Subcutaneous abdominal adipose tissue (tissue), 5 donors: ENCODE measurements around the gene FAM222B.
A peak's percentile ranks its signal among the peaks of the same experiment; 100 is the strongest.

Experiments
- H3K27ac ChIP-seq: one replicate; pipeline ENCODE4 v1.7.0; 2013; ENCODE audit warnings: low read depth, mild to moderate bottlenecking, inconsistent platforms, low read length, moderate library complexity
- H3K27me3 ChIP-seq, 5 donors: one replicate each; pipeline ENCODE4 v1.7.0; 2013; ENCODE audit warnings: low read length in 5 of 5, inconsistent platforms in 1 of 5; ENCODE audit not compliant: control insufficient read depth in 5 of 5, insufficient read depth in 4 of 5
- H3K36me3 ChIP-seq, 5 donors: one replicate each; pipeline ENCODE4 v1.7.0; 2013; ENCODE audit warnings: low read length in 5 of 5; ENCODE audit not compliant: control insufficient read depth in 5 of 5, insufficient read depth in 5 of 5
- H3K4me1 ChIP-seq, 5 donors: one replicate each; pipeline ENCODE4 v1.7.0; 2013; ENCODE audit warnings: low read length in 5 of 5, mild to moderate bottlenecking in 3 of 5, moderate library complexity in 1 of 5; ENCODE audit not compliant: control insufficient read depth in 5 of 5, insufficient read depth in 5 of 5
- H3K4me3 ChIP-seq, 5 donors: one replicate each; pipeline ENCODE4 v1.7.0; 2013; ENCODE audit warnings: low read length in 5 of 5, low read depth in 1 of 5
- H3K9ac ChIP-seq, 5 donors: one replicate each; pipeline ENCODE4 v1.7.0; 2013; ENCODE audit warnings: low read length in 5 of 5, mild to moderate bottlenecking in 4 of 5, moderate library complexity in 3 of 5
- H3K9me3 ChIP-seq, 5 donors: one replicate each; pipeline ENCODE4 v1.7.0; 2013; ENCODE audit warnings: low read length in 5 of 5; ENCODE audit not compliant: control insufficient read depth in 5 of 5
- donor health status: healthy.
- donor health status: healthy.
- donor health status: healthy.
- donor health status: healthy.
- donor health status: healthy.

Gene FAM222B

DNA sequence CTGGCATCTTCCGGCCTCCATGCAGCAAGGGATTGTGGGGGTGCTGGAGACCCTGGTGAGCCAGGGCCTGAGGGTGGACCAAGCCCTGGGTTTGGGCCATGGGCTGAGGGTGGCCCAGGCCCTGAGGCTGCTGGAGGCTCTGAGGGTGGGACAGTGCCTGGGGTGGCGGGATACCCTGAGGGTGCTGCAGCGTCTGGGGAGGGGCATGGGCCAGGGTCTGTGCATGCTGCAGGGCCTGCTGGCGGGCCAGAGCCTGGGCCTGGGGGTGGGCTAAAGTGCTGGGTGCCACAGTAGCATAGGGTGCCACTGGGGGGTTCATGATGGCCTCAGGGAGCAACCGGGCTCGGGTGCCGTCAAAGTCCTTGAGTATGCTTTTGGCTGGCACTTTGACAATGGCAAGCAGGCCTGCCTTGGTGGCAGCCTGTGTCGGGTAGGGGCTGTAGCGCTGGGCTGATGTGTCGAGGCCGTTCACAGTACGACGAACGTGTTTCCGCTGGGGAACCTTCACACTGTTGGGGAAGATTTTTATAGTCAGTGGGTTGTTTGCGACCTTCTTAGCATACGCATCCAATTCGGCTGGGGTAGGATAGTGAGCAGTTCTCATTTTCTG lies 83.2 kb downstream of the FAM222B start:
- Histone ChIP-seq H3K27ac (no peak overlapping the region), H3K9me3 (no peaks in the 10 kb centered on the region), H3K27me3 (no peaks in the 10 kb centered on the region), H3K4me3 (no peak overlapping the region), H3K9ac (no peak overlapping the region), H3K36me3 (peaks cover 0 to 34% (median 28%) of the 10 kb centered on the region in 5 donors), H3K4me1 (peaks cover 0 to 20% (median 4%) of the 10 kb centered on the region in 5 donors)

DNA sequence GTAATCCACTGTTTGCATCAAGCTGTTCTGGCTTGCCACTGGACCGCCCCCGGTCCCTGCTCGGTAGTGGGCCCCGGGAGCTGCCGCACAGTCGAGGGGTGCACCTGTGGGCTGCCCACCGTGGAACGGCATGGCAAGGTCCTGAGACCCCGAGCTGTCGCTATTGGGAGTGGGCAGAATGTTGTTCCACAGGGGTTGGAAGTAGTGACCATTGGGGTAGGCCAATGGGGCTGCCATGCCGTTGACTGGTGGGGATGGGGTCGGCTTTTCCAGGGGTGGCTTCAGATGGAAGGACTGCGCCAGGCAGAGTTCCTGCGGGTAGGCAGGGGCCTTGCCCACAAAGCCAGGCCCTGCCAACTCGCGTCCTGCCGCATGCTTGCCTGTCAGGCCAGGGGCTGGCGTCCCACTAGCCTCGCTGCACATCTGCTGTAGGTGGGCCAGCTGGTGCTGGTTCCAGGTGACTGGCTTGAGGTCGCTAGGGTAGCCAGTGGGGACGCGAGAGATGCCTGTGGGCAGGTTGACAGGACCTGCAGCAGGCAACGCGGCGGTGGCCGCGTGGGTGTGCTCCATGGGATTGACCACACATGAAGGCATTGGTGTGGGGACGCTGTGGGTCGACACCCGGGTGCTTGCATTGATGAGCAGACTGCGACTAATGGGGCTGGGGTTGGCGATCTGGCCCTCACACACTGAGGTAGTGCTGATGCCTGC lies 84.0 kb downstream of the FAM222B start:
- Histone ChIP-seq H3K36me3 (peaks cover 0 to 34% (median 28%) of the 10 kb centered on the region in 5 donors), H3K4me3 (no peak overlapping the region), H3K4me1 (peaks cover 0 to 20% (median under 1%) of the 10 kb centered on the region in 5 donors), H3K9me3 (no peaks in the 10 kb centered on the region), H3K9ac (no peak overlapping the region), H3K27me3 (no peaks in the 10 kb centered on the region), H3K27ac (no peak overlapping the region)

DNA sequence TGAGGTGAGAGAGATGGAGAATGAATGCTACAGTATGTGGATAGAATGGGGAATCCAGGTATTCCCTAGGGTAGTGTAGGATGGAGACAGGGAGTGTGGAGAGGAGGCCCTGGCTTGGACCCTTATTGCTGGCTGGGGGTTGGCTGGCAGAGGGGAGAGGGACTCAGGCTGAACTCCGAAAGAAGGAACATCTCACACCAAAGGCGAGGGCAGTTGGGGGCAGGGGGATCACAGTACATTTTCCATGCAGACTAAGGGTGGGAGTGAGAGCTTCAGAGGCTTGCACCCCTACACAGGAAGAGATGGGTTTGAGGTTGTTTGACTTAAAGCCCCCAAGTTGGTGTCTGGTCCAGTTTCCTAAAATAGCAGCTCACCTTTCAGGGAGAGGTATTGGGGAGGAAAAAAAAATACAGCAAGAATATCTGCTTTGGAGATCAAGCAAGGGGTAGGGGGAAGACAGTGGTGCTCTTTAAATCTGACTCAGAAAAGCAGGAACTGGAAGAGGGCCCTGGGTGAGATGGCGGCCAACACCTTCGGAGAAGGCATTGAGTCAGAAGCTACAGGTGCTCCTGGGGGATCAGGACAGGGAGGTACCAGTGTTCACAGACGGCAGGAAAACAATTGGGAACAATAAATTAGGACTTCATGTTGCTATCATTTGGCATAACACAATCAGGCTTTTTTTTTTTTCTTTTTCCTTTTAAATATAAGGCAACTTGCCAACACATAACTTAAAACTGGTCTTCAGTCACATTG lies 86.4 kb downstream of the FAM222B start:
- no peaks in the 10 kb centered on the region for H3K27me3 ChIP-seq
- H3K36me3 ChIP-seq, result peaks cover 0 to 34% (median 28%) of the 10 kb centered on the region in 5 donors
- H3K4me1 ChIP-seq, result peaks cover 0 to 11% (median 0%) of the 10 kb centered on the region in 5 donors
- no peak overlapping the region for H3K9ac ChIP-seq
- H3K9me3 ChIP-seq, result no peaks in the 10 kb centered on the region
- no peak overlapping the region for H3K27ac ChIP-seq
- H3K4me3 ChIP-seq, result no peak overlapping the region

DNA sequence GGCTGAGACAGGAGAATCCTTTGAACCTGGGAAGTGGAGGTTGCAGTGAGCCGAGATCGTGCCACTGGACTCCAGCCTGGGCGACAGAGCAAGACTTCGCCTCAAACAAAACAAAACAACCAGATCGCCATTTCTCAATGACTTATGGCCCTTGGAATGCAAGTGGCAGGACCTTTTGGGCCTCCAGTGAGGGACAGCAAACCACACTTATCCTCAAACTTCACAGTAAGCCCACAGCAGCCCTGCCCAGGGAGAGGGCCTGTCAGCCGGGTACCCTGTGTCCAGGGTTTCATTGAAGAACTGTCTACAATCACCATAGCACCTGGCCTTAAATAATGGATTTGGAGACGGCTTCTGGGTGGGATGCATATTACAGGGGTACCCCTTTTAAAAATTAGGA lies 87.1 kb downstream of the FAM222B start:
- H3K27me3 ChIP-seq, result no peaks in the 10 kb centered on the region
- no peak overlapping the region for H3K4me3 ChIP-seq
- H3K27ac ChIP-seq, result no peak overlapping the region
- peaks cover 0 to 34% (median 24%) of the 10 kb centered on the region in 5 donors for H3K36me3 ChIP-seq
- no peaks in the 10 kb centered on the region for H3K9me3 ChIP-seq
- H3K4me1 ChIP-seq, result peaks cover 0 to 3% (median 0%) of the 10 kb centered on the region in 5 donors
- no peak overlapping the region for H3K9ac ChIP-seq

DNA sequence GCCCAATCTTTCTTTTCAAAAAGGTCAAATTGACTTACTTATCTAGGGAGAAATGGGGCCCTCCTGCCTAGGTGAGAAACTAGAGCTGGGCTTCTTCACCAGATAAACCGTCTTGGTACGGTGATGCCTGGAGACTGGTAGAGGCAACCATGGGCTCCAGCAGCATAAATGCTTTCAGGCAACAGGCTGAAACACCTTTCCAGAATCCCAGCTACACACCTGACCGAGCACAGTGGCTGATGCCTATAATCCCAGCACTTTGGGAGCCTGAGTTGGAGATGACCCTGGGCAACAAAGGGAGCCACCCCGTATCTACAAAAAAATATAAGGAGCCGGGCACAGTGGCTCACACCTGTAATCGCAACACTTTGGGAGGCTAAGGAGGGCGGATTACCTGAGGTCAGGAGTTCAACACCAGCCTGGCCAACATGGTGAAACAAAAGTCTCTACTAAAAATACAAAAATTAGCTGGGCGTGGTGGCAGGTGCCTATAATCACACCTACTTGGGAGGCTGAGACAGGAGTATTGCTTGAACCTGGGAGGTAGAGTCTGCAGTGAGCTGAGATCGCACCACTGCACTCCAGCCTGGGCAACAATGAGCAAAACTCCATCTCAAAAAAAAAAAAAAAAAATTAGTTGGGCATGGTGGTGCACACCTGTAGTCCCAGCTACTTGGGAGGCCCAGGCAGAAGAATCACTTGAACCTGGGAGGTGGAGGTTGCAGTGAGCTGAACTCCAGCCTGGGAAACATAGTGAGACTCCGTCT lies 90.8 kb downstream of the FAM222B start:
- Histone ChIP-seq H3K9me3 (no peaks in the 10 kb centered on the region), H3K36me3 (peaks cover 0 to 25% (median 19%) of the 10 kb centered on the region in 5 donors), H3K4me1 (peaks cover 0 to 13% (median 3%) of the 10 kb centered on the region in 5 donors), H3K4me3 (no peak overlapping the region), H3K9ac (no peak overlapping the region), H3K27me3 (no peaks in the 10 kb centered on the region), H3K27ac (no peak overlapping the region)

DNA sequence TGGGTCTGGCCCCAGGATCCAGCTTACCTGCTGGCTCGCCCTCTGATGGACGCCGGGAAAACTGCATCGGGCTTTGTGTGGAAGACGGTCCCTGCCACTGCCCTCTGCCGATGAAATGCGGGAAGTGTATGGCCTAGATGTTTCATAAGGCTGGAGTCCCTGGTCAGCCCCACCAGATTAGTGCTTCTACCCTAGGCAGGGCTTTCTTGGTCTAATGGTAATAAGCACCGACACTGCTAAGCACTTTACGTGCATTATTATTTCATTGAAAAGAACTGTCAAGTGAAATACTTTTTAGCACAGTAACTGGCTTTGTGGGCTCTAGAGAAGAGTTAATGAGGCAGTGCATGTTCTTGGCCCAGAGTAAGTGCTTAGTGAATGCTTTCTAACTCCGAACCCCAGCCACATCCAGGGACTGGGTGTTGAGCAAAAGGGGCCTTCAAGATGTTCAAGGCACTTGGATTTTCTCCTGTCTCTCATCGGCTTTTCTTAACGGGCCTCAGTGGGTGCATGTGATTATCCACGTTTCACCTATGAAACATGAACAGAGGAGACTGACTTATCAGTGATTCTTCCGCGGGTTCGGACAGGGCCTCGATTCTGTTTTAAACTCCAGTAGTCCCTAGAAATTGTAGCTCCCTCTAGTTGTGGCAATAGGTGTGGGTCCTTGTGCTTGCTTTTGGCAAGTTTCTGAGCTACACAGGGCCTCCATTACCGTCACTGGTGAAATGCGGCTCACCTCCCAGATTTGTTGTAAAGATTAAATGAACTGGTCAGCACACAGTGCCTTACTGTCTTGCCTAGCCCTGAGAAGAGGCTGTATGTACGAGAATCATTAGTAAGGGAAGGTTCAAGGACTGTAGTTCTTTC lies 92.2 kb downstream of the FAM222B start:
- peak overlapping the region in 1 of 5 donors; percentile 9 for H3K9ac ChIP-seq
- peaks cover 0 to 24% (median 16%) of the 10 kb centered on the region in 5 donors for H3K4me1 ChIP-seq
- H3K27ac ChIP-seq, result no peak overlapping the region
- peaks cover 0 to 20% (median 19%) of the 10 kb centered on the region in 5 donors for H3K36me3 ChIP-seq
- no peaks in the 10 kb centered on the region for H3K9me3 ChIP-seq
- H3K27me3 ChIP-seq, result no peaks in the 10 kb centered on the region
- H3K4me3 ChIP-seq, result no peak overlapping the region

DNA sequence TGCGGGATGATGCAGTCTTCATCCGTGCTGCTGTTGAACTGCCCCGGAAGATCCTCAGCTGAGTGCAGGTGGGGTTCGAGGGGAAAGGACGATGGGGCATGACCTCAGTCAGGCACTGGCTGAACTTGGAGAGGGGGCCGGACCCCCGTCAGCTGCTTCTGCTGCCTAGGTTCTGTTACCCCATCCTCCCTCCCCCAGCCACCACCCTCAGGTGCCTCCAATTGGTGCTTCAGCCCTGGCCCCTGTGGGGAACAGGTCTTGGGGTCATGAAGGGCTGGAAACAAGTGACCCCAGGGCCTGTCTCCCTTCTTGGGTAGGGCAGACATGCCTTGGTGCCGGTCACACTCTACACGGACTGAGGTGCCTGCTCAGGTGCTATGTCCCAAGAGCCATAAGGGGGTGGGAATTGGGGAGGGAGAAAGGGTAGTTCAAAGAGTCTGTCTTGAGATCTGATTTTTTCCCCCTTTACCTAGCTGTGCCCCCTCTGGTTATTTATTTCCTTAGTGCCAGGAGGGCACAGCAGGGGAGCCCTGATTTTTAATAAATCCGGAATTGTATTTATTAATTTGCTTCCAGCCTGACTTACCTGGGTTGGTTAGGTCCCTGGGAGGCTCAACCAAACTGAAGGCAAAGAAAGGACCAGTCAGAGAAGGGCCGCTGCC lies 92.9 kb downstream of the FAM222B start:
- Histone ChIP-seq H3K4me1 (peaks cover 0 to 31% (median 24%) of the 10 kb centered on the region in 5 donors), H3K36me3 (peaks cover 0 to 20% (median 19%) of the 10 kb centered on the region in 5 donors), H3K27ac (no peak overlapping the region), H3K9me3 (no peaks in the 10 kb centered on the region), H3K4me3 (no peak overlapping the region), H3K27me3 (no peaks in the 10 kb centered on the region), H3K9ac (no peak overlapping the region)

DNA sequence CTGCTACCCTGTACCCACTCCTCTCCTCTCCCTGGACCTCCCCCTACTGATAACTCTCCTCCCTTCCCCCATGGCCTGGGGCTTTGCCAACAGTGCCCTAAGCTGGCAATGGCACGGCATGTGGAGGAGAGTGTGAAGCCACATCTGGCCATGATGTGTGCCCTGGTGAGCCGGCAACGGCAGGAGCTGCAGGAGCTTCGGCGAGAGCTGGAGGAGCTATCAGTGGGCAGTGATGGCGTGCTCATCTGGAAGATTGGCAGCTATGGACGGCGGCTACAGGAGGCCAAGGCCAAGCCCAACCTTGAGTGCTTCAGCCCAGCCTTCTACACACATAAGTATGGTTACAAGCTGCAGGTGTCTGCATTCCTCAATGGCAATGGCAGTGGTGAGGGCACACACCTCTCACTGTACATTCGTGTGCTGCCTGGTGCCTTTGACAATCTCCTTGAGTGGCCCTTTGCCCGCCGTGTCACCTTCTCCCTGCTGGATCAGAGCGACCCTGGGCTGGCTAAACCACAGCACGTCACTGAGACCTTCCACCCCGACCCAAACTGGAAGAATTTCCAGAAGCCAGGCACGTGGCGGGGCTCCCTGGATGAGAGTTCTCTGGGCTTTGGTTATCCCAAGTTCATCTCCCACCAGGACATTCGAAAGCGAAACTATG lies 93.6 kb downstream of the FAM222B start:
- H3K4me1 ChIP-seq, result peaks cover 0 to 35% (median 29%) of the 10 kb centered on the region in 5 donors
- H3K27me3 ChIP-seq, result no peaks in the 10 kb centered on the region
- no peak overlapping the region for H3K27ac ChIP-seq
- peaks cover 0 to 20% (median 19%) of the 10 kb centered on the region in 5 donors for H3K36me3 ChIP-seq
- no peak overlapping the region for H3K9ac ChIP-seq
- no peak overlapping the region for H3K4me3 ChIP-seq
- no peaks in the 10 kb centered on the region for H3K9me3 ChIP-seq
